ENCODE results near the gene PPP6C.
"Not testable (repeated sequence)": the region's sequence is repeated elsewhere in the genome, so short reads cannot be mapped to it uniquely, and the experiment has no call there.

Gene PPP6C

DNA sequence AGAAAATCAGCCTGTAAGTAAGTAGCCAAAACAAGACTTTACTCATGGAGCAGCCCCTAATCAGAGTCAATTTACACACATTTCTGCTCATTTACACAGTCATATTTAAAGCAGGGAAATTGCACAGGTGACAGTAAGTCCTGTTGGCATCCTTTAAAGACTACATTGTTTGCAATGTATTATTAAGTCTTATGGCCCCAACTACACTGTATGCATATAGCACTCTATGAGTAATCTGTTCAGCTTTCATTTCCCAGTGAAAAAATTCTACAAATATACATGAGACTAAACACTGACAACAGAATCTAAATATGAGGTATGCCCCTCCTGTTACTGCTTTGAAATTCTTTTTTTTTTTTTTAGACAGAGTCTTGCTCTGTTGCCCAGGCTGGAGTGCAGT is 19.7 kb downstream of the PPP6C start:
- no peak overlapping the region for H3K4me2 ChIP-seq (ENCODE audit: low read depth, low read length)
- H3K4me3 ChIP-seq (ENCODE audit: low read length) = no peak overlapping the region
- no peak overlapping the region for H2AFZ ChIP-seq (ENCODE audit: low read length)
- no peak for DNase-seq
- no peaks in the 10 kb centered on the region for H3K9me2 ChIP-seq (replicated peaks; ENCODE audit: insufficient read depth, low read length)
- H4K20me1 ChIP-seq (ENCODE audit: insufficient read depth, low read length) = no peaks in the 10 kb centered on the region
- H3K27ac ChIP-seq (ENCODE audit: low read length) = no peak overlapping the region
- no peak overlapping the region for H3K9ac ChIP-seq (ENCODE audit: low read length)
- TF ChIP-seq, protein P1, sequence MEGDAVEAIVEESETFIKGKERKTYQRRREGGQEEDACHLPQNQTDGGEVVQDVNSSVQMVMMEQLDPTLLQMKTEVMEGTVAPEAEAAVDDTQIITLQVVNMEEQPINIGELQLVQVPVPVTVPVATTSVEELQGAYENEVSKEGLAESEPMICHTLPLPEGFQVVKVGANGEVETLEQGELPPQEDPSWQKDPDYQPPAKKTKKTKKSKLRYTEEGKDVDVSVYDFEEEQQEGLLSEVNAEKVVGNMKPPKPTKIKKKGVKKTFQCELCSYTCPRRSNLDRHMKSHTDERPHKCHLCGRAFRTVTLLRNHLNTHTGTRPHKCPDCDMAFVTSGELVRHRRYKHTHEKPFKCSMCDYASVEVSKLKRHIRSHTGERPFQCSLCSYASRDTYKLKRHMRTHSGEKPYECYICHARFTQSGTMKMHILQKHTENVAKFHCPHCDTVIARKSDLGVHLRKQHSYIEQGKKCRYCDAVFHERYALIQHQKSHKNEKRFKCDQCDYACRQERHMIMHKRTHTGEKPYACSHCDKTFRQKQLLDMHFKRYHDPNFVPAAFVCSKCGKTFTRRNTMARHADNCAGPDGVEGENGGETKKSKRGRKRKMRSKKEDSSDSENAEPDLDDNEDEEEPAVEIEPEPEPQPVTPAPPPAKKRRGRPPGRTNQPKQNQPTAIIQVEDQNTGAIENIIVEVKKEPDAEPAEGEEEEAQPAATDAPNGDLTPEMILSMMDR (IDR thresholded peaks at IDR 0.05; ENCODE audit: low read length) = no peak
- no peak for TF ChIP-seq EZH2phosphoT487 (IDR thresholded peaks at IDR 0.05; ENCODE audit: low read length)
- TF ChIP-seq EZH2 (optimal IDR thresholded peaks at IDR 0.05; ENCODE audit: low read depth, low read length) = no peak
- no peaks in the 10 kb centered on the region for H3K9me3 ChIP-seq (replicated peaks; ENCODE audit: insufficient read depth, low read length)
- no peaks in the 10 kb centered on the region for H3F3A ChIP-seq (ENCODE audit: insufficient read depth, low read length)
- H3K4me1 ChIP-seq (ENCODE audit: low read length) = no peaks in the 10 kb centered on the region
- H3K36me3 ChIP-seq (replicated peaks; ENCODE audit: insufficient read depth, low read length) = no peaks in the 10 kb centered on the region
- no peaks in the 10 kb centered on the region for H3K27me3 ChIP-seq (replicated peaks; ENCODE audit: insufficient read depth, low read length)
- peaks cover 49% of the 10 kb centered on the region for H3K79me2 ChIP-seq (ENCODE audit: low read length)

DNA sequence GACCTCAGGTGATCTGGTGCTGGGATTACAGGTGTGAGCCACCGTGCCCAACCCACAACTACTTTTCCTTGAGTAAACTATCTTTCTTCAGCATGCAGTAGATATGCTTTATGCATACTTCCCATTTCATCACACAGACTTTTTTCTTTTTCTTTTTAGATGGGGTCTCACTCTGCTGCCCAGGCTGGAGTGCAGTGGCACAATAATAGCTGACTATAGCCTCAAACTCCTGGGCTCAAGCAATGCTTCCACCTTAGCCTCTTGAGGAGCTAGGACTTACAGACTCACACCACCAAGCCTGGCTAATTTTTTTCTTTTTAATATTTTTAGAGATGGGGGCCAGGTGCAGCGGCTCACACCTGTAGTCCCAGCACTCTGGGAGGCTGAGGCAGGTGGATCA is 22.8 kb downstream of the PPP6C start:
- H3K79me2 ChIP-seq (ENCODE audit: low read length) = peaks cover 27% of the 10 kb centered on the region
- no peaks in the 10 kb centered on the region for H3F3A ChIP-seq (ENCODE audit: insufficient read depth, low read length)
- no peaks in the 10 kb centered on the region for H3K27me3 ChIP-seq (replicated peaks; ENCODE audit: insufficient read depth, low read length)
- H4K20me1 ChIP-seq (ENCODE audit: insufficient read depth, low read length) = no peaks in the 10 kb centered on the region
- no peak overlapping the region for H3K27ac ChIP-seq (ENCODE audit: low read length)
- H3K4me1 ChIP-seq (ENCODE audit: low read length) = no peaks in the 10 kb centered on the region
- no peak overlapping the region for H3K4me2 ChIP-seq (ENCODE audit: low read depth, low read length)
- no peak overlapping the region for H3K4me3 ChIP-seq (ENCODE audit: low read length)
- DNase-seq = no peak
- no peak overlapping the region for H2AFZ ChIP-seq (ENCODE audit: low read length)
- H3K36me3 ChIP-seq (replicated peaks; ENCODE audit: insufficient read depth, low read length) = no peaks in the 10 kb centered on the region
- H3K9ac ChIP-seq (ENCODE audit: low read length) = no peak overlapping the region
- H3K9me3 ChIP-seq (replicated peaks; ENCODE audit: insufficient read depth, low read length) = no peaks in the 10 kb centered on the region
- no peaks in the 10 kb centered on the region for H3K9me2 ChIP-seq (replicated peaks; ENCODE audit: insufficient read depth, low read length)
- TF ChIP-seq EZH2phosphoT487 (IDR thresholded peaks at IDR 0.05; ENCODE audit: low read length) (no peak), EZH2 (optimal IDR thresholded peaks at IDR 0.05; ENCODE audit: low read depth, low read length) (no peak)
- TF ChIP-seq, protein P1 (IDR thresholded peaks at IDR 0.05; ENCODE audit: low read length) = no peak

DNA sequence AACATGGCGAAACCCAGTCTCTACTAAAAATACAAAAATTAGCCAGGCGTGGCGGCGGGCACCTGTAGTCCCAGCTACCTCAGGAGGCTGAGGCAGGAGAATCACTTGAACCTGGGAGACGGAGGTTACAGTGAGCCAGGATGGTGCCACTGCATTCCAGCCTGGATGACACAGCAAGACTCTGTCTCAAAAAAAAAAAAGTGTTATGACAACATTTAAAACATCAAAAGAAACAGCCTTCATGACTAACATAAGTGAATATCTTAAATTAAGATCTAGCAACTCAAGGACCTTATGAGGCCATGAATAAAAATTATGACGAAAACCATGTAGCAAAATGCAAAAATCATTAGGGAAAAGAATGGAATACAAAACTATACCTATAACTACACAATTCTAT is 26.7 kb downstream of the PPP6C start:
- not testable (repeated sequence) for H3K4me1 ChIP-seq (ENCODE audit: low read length); H3K4me3 ChIP-seq (ENCODE audit: low read length); H3K36me3 ChIP-seq (replicated peaks; ENCODE audit: insufficient read depth, low read length); H3F3A ChIP-seq (ENCODE audit: insufficient read depth, low read length); H3K9me3 ChIP-seq (replicated peaks; ENCODE audit: insufficient read depth, low read length); H3K27me3 ChIP-seq (replicated peaks; ENCODE audit: insufficient read depth, low read length); H3K27ac ChIP-seq (ENCODE audit: low read length); H4K20me1 ChIP-seq (ENCODE audit: insufficient read depth, low read length); H2AFZ ChIP-seq (ENCODE audit: low read length); DNase-seq; H3K9me2 ChIP-seq (replicated peaks; ENCODE audit: insufficient read depth, low read length); H3K4me2 ChIP-seq (ENCODE audit: low read depth, low read length); H3K9ac ChIP-seq (ENCODE audit: low read length)
- peaks cover 19% of the 10 kb centered on the region for H3K79me2 ChIP-seq (ENCODE audit: low read length)

DNA sequence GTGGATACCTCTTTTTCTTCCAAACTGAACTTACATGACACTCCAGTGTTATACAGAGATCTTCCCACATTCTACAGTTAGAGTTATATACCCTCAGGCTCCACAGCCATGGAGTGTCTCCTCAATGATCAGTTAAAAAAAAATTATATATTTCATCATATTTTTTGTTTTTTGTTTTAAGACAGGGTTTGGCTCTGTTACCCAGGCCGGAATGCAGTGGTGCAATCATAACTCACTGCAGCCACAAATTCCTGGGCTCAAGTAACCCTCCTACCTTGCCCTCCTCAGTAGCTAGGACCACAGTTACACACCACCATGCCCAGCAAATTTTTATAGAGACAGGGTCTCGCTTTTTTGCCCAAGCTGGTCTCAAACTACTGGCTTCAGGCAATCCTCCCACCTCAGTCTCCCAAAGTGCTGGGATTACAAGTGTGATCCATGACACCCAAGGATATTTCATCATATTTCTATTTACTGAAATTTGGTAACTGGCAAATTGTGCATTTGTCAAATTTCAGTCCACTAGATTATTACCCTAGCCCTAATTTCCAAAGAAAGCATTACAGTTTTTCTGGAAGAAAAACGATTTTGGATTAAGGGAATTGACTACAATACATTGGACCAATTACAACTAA is 28.2 kb downstream of the PPP6C start:
- Histone ChIP-seq H3K27ac (ENCODE audit: low read length) (no peak overlapping the region), H3K79me2 (ENCODE audit: low read length) (peaks cover 17% of the 10 kb centered on the region), H3K4me1 (ENCODE audit: low read length) (no peaks in the 10 kb centered on the region), H4K20me1 (ENCODE audit: insufficient read depth, low read length) (no peaks in the 10 kb centered on the region), H3K36me3 (replicated peaks; ENCODE audit: insufficient read depth, low read length) (no peaks in the 10 kb centered on the region), H3K4me2 (ENCODE audit: low read depth, low read length) (no peak overlapping the region), H3K27me3 (replicated peaks; ENCODE audit: insufficient read depth, low read length) (no peaks in the 10 kb centered on the region), H3K4me3 (ENCODE audit: low read length) (no peak overlapping the region), H2AFZ (ENCODE audit: low read length) (no peak overlapping the region), H3F3A (ENCODE audit: insufficient read depth, low read length) (no peaks in the 10 kb centered on the region), H3K9me2 (replicated peaks; ENCODE audit: insufficient read depth, low read length) (no peaks in the 10 kb centered on the region), H3K9ac (ENCODE audit: low read length) (no peak overlapping the region), H3K9me3 (replicated peaks; ENCODE audit: insufficient read depth, low read length) (no peaks in the 10 kb centered on the region)
- DNase-seq = no peak
- TF ChIP-seq EZH2phosphoT487 (IDR thresholded peaks at IDR 0.05; ENCODE audit: low read length) (no peak), EZH2 (optimal IDR thresholded peaks at IDR 0.05; ENCODE audit: low read depth, low read length) (no peak)
- TF ChIP-seq, protein P1 (IDR thresholded peaks at IDR 0.05; ENCODE audit: low read length) = no peak

Data from MM.1S (cell line).